ENCODE measurements around the gene MCTP2.

GRCh38 chr15:94265982-94266381, 34.6 kb downstream of the MCTP2 start:
- no peak for TF ChIP-seq TCF7 (IDR thresholded peaks at IDR 0.05; ENCODE audit: borderline replicate concordance)
- no peak for TF ChIP-seq EGR1 (conservative IDR thresholded peaks at IDR 0.05)
- TF ChIP-seq STAG1 (CRISPR knock-in tag; IDR thresholded peaks at IDR 0.05; ENCODE audit: borderline replicate concordance) = no peak
- no peak for TF ChIP-seq CTCF (IDR thresholded peaks at IDR 0.05 in 2 of 3, conservative IDR thresholded peaks at IDR 0.05 in 1 of 3; ENCODE audit: insufficient read depth in 2 of 3, low read depth in 1 of 3, low read length in 3 of 3)

Data from K562 (cell line).